ENCODE data around the gene GABRD.

GABRD gene

GRCh38 chr1:2019571-2020309, 595 bp downstream of the GABRD start:
- no peak for DNase-seq

- DNase-seq = no peak
These were observed 1.1 kb downstream of the GABRD start for GRCh38 chr1:2020310-2020655.

DNA sequence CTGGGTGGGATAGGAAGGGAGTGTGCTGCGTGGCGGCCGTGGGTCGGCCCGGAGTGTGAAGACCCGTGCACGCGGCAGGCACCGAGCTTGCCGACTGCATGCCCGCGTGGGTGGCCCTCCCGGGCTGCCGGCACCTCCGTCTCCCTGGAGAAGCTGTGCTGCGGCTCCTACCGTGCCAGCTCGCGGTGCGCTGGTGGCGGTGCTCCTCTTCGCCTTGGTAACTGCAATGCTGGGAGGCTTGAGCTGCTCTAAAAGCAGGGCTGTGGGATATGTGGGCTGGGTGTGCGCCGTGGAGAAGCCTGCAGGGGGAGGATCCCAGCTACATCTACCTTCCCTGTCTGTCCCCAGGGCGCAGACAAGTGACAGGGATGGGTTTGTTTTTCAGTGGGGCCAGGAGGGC, 2.4 kb downstream of the GABRD start:
- no peak for DNase-seq

DNA sequence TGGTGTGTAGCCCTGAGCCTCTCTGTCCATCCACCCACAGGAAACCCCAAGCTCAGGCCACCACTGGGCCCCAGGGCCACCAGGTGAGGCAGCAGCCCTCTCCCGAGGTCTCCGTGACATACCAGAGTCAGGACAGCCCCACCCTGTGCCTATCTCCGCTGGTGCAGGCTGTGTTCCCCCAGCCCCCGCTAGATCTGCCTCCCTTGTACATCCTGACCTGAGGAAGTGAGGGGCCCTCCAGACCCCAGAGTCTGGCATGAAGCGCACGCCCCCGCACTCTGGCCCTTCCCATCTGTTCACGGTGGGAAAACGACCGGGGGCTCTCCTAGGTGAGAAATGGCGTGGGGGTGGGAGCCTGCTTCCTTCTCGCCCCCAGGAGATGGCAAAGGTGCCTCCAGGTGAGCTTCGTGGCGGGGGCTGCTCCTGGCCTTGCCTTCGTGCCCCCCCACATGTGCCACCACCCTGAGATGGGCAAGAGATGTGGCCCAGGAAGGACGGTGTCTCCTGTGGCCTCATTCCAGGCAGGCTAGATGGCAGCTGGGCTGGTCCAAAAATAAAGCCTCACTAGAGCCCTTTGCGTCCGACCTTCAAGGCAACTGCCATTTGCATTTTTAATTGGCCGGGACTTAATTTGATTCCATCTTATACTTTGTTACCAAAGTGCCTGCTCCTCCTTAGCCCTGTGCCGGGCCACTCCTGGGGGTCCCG, 3.1 kb downstream of the GABRD start:
- DNase-seq = no peak

GRCh38 chr1:2023187-2023586, 4.0 kb downstream of the GABRD start:
- DNase-seq = no peak

DNA sequence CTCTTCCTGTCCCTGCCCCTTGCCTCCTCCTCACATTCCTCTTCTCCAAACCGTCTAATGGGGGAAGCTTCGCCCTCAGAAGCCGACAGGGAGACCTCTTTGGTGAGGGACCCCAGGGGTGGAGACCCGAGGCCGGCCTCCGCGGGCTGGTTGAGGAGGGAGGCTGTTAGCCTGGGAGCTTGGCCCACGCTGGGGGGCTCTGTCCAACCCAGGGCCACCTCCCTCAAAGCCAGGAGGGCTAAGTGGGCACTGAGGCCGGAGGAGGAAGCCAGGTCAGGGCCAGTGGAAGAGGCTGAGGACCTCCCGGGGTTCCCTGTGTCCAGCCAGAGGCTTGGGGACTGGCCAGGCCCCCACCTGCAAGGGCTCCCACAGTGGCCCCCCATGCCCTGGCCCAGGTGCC, 5.3 kb downstream of the GABRD start:
- DNase-seq = no peak

- DNase-seq = no peak
These were observed 5.7 kb downstream of the GABRD start for GRCh38 chr1:2024887-2025286.

DNA sequence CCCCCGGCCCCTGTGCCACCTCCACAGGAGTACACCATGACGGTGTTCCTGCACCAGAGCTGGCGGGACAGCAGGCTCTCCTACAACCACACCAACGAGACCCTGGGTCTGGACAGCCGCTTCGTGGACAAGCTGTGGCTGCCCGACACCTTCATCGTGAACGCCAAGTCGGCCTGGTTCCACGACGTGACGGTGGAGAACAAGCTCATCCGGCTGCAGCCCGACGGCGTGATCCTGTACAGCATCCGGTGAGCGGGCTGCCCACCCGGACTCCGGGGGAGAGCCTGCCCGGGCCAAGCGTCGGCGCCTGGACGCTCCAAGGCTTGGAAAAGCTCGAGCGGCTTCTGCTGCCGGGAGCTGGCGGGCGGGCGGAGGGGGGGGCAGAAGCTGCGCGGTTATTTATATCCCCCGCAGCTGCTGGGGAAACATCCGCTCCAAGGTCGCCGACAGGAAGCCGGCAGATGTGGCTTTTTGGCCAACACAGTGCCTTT, 6.4 kb downstream of the GABRD start:
- no peak for DNase-seq

DNA sequence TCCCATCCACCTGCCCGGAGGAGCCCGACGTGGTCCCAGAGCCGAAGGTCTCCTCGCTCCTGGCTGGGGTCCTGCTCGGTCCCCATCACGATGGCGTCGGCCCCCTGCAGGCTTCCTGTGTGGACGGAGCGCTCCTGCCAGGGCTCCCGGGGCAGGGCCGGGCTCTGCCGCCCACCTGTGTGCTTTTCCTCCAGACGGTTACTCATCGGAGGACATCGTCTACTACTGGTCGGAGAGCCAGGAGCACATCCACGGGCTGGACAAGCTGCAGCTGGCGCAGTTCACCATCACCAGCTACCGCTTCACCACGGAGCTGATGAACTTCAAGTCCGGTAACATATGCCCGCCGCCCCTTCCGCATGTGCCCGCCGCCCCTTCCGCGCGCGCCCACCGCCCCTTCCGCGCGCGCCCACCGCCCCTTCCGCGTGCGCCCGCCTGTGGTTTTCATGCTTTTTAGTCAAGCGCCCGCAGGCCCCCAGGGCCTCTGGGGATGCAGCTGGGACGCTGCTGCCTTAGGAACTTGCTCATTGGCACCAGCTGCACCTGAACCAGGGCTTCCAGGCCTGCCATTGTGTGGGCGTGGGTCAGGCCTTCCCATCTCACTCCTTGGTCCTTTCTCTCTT, 8.9 kb downstream of the GABRD start:
- no peak for DNase-seq

GRCh38 chr1:2028870-2029560, 9.9 kb downstream of the GABRD start:
- no peak for DNase-seq

DNA sequence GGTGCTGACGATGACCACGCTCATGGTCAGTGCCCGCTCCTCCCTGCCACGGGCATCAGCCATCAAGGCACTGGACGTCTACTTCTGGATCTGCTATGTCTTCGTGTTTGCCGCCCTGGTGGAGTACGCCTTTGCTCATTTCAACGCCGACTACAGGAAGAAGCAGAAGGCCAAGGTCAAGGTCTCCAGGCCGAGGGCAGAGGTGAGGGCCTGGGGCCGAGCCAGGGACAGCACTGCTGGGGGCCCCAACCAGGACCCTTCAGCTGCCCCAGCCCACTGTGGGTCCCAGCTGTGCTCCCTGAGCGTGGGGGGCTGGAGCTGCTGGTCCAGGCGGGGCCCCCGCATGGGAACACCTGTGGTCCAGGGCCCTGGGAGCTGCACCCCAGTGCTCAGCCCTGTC, 10.4 kb downstream of the GABRD start:
- no peak for DNase-seq

DNA sequence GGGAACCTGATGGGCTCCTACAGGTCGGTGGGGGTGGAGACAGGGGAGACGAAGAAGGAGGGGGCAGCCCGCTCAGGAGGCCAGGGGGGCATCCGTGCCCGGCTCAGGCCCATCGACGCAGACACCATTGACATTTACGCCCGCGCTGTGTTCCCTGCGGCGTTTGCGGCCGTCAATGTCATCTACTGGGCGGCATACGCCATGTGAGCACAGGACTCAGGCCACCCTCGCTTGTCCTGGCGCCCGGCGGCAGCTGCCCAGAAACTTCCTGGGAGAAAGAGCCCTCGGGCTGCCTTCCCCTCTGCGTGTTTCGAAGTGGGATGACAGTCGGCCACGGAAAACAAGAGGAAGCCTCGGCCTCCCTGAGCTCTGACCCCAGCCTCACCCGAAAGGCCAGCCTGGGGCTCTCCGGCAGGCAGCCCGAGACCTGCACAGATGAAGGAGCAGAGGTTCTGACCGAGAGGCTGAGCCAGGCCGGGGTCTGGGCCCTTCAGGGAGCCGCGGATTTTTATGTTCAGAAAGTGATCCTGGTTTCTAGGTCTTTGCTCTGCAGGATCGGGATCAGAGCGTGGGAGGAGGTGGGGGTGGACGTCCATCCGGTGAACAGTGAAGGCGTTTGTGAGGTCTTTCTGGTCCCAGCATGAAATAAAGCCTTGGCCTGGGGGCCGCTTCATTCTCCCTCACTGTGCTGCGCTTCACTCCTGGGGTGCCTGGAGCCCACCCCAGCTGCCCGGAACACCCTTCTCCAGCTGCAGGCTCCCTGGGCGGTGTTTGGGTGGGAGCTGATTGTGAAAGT, 11.1 kb downstream of the GABRD start:
- DNase-seq = no peak

DNA sequence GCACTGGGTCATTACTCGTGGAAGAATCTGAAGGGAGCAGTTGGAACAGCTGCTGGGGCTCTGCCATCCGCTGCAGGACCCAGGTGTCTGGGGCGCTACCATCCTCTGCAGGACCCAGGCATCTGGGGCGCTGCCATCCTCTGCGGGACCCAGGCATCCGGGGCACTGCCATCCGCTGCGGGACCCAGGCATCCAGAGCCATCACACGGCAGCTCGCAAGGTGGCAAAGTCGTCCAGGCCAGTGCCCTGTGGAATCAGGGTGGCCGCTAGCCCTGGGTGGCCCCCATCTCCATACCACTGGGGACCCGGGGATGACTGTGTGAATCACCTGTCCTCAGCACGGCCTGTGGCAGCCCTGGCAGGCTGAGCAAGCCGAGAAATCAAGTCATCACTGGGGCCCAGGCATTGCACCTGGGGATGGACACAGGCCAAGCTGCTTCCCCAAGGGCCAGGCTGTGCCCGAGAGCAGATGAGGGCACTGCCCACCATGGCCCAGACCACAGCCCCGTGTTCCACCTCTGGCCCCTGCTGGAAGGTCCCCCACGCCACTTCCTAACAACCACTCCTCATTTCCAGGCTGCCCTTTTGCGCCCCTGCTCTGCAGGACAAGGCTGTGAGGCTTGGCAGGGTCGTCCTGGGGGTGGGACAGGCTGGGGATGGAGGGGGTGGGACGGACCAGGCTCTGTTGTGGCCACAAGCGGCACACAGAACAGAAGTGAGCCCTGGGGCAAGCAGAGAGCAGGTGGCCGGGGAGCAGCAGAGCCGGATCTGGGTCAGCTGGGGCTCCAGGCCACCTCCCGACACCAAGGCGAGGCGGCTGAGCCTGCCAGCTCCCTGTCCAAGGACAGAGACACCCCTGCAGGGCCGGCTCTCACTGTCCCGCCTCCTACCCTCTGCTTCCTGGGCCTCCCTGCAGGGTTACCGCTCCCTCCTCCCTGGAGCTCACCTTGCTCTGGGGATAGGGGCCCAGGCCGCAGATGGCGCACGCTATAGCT, 12.7 kb downstream of the GABRD start:
- DNase-seq = no peak

DNA sequence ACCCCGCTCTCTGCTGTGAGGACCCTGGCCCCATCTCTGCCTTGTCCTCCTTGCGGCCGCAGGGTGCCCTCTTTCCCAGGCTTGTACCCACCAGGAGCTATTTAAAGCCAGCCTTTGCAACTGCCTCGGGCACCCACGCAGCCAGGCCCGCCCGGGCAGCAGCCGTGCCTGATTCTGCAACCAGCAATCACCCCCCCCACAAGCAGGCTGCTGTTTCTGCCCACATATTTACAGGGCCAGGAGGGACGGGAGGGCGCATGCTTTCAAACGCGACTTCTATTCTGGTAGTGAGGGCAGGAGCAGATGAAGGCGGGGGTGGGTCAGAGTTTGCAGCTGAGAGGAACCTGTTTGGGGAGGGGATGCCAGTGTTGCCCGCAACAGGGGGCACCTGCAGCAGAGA, 13.6 kb downstream of the GABRD start:
- DNase-seq = no peak

GRCh38 chr1:2033165-2033564, 14.0 kb downstream of the GABRD start:
- DNase-seq = no peak

- DNase-seq = no peak
These were observed 17.1 kb downstream of the GABRD start for GRCh38 chr1:2036287-2036686.

DNA sequence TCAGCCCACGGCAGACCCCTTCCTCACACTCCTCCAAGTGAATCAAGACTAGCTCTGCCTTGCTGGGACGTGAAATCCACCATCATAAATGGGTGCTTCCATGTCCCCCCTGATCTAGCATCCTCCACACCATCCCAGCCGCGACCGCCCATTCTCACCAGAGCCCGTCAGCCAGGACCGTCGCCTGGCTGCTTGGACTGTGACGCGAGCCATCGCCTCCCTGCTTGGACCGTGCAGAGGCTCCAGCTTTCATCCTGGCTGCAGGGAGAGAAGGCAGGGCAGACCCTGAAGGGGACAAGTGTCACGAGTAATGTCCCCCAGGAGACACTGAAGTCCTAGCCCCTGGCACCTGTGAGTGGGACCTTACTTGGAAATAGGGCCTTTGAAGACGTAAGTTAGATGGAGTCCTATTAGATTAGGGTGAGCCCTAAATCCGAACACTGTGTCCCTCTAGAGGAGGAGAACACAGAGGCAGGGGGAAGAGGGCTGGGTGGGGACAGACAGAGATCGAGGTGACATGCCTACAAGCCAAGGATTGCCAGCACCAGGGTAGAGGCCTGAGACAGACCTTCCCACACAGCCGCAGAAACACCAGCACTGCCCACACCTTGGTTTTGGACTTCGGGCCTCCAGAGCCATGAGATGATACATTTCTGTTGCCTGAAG, 18.3 kb downstream of the GABRD start:
- DNase-seq = no peak

- no peak for DNase-seq
These were observed 19.1 kb downstream of the GABRD start for GRCh38 chr1:2038229-2038628.

DNA sequence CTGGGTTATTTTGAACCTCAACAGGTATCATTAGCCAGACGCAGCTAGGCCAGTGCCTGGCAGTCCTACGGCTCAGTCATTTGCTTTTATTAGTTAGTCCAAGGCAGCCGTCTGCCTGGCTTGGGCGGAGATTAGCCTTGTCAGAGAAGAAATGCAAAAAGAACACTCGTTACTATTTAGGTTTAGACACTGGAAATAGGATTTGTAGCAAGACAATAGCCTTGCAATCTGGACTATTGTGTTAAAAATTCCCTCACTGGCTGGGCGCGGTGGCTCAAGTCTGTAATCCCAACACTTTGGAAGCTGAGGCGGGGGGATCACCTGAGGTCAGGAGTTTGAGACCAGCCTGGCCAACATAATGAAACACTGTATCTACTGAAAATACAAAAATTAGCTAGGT, 20.1 kb downstream of the GABRD start:
- no peak for DNase-seq

DNA sequence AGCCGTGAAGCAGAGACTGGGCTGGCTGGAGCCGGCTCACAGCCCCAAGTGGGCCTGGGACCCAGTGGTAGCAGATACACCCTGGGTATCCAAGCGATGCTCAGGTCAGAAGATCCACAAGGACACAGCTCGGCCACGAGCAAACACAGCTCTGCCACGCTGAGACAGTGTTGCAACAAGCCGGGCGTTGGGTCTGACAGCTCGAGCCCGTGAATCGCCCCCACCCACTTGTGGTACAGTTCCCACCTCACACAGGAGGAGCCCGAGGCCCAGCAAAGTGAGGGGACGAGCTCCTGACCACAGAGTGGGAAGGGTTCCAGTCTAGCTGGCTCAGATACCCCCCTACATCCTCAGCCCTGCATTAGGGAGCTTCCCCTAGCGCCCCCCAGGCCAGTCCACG, 22.2 kb downstream of the GABRD start:
- no peak for DNase-seq

GRCh38 chr1:2041887-2042286, 22.7 kb downstream of the GABRD start:
- DNase-seq = no peak

Data from NCI-H1417 treated with DMSO at 0.1 percent for 48 hours (cell line).